Muscle layer of colon (tissue), 2 donors: Measurements from ENCODE around the gene CCDC57.

Source experiments
- H3K27ac ChIP-seq: one replicate; pipeline ENCODE4 v1.7.0; 2013; ENCODE audit warnings: low read depth, mild to moderate bottlenecking, low read length, moderate library complexity
- H3K27me3 ChIP-seq, 2 donors: one replicate each; pipeline ENCODE4 v1.7.0; 2013; ENCODE audit warnings: low read length in 2 of 2, mild to moderate bottlenecking in 2 of 2; ENCODE audit not compliant: insufficient read depth in 2 of 2, control insufficient read depth in 1 of 2
- H3K36me3 ChIP-seq: one replicate; pipeline ENCODE4 v1.7.0; 2013; ENCODE audit warnings: mild to moderate bottlenecking, low read length; ENCODE audit not compliant: insufficient read depth
- H3K4me1 ChIP-seq: one replicate; pipeline ENCODE4 v1.7.0; 2013; ENCODE audit warnings: mild to moderate bottlenecking, low read length; ENCODE audit not compliant: insufficient read depth
- H3K4me3 ChIP-seq, 2 donors: one replicate each; pipeline ENCODE4 v1.7.0; 2013; ENCODE audit warnings: low read length in 2 of 2, low read depth in 1 of 2, mild to moderate bottlenecking in 1 of 2, moderate library complexity in 1 of 2
- H3K9ac ChIP-seq: one replicate; pipeline ENCODE4 v1.7.0; 2013; ENCODE audit warnings: low read length
- H3K9me3 ChIP-seq: one replicate; pipeline ENCODE4 v1.7.0; 2013; ENCODE audit warnings: mild to moderate bottlenecking, low read length
- donor health status: abdominal sarcoma.
- donor health status: Adenocarcinoma of cecum.

Gene CCDC57

GRCh38 chr17:82106688-82107305 lies 105.8 kb downstream of the CCDC57 start:
- Histone ChIP-seq H3K9me3 (no peaks in the 10 kb centered on the region), H3K4me1 (peaks cover 15% of the 10 kb centered on the region), H3K9ac (no peak overlapping the region), H3K36me3 (no peaks in the 10 kb centered on the region), H3K27me3 (no peaks in the 10 kb centered on the region), H3K4me3 (no peak overlapping the region), H3K27ac (no peak overlapping the region)

- Histone ChIP-seq H3K27ac (no peak overlapping the region), H3K4me3 (no peak overlapping the region), H3K27me3 (no peaks in the 10 kb centered on the region), H3K9me3 (no peaks in the 10 kb centered on the region), H3K36me3 (no peaks in the 10 kb centered on the region), H3K9ac (no peak overlapping the region), H3K4me1 (peaks cover 21% of the 10 kb centered on the region)
Measured at GRCh38 chr17:82105882-82106687, 106.6 kb downstream of the CCDC57 start.

DNA sequence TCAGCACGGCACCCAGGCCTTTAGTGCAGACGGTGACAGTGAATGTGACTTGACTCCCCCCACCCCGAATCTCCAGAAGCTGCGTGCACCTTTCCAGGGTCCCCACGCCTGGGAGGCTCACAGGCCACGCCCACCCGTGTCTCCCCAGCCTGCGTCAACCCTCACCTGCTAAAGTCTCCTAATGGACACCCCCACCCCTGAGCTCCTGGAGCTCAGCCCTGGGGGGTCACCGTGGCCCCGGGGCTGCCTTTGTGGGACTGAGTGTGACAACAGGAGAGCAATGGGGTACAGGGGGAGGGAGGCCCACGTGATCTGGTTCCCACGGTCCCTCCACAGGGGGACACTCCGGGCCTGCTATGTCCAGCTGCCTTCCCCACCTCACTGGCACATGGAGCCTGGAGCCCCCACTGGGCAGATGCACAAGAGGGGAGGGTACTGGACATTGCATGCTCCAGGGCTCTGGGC lies 107.2 kb downstream of the CCDC57 start:
- H3K9me3 ChIP-seq = no peaks in the 10 kb centered on the region
- H3K27ac ChIP-seq = no peak overlapping the region
- H3K36me3 ChIP-seq = no peaks in the 10 kb centered on the region
- H3K4me1 ChIP-seq = peaks cover 23% of the 10 kb centered on the region
- H3K27me3 ChIP-seq = no peaks in the 10 kb centered on the region
- H3K4me3 ChIP-seq = no peak overlapping the region
- no peak overlapping the region for H3K9ac ChIP-seq

- Histone ChIP-seq H3K36me3 (no peaks in the 10 kb centered on the region), H3K4me1 (peaks cover 23% of the 10 kb centered on the region), H3K9ac (no peak overlapping the region), H3K27me3 (no peaks in the 10 kb centered on the region), H3K9me3 (no peaks in the 10 kb centered on the region), H3K4me3 (no peak overlapping the region), H3K27ac (no peak overlapping the region)
Measured at GRCh38 chr17:82104797-82105416, 107.7 kb downstream of the CCDC57 start.

DNA sequence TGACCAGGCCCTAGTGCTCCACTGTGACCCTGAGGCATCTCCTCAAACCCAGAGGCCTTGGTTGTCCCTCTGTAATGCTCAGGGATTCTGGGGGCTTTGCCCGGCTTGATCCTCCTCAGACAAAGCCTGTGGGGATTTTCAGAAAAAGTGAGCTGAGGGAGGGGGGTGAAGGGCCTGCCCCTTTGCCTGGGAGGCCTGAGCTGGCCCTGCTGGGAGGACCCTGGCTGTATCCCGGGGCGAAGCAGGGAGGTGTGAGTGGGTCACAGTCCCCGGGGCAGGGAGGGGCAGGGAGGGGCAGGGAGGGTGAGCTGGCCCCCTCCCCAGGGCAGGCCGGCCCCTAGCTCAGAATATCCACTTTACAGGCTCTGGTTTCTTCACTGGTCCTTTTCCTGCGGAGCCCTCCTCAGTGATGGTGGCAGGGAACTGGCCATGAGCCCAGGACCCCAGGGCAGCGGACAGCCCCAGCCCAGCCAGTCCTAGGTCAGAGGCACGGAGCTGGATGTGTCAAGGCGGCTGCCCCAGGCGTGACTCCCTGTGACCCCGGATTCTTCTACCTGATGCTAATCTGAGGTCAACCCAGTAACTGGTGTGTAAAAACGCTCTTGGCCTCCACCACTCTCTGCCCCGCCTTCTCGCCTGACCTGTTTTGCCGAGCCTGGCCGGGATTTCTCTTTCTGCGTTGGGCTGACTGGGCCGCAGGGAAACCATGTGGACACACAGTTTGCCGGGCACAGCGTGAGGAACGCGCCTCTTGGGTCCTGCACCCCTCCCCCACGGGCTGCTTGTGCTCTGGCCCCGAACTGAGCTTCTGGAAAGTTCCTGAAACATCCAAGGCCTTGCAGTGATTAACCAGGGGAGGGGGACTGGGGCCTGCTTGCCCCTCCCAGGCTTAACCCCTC lies 108.8 kb downstream of the CCDC57 start:
- Histone ChIP-seq H3K9me3 (no peaks in the 10 kb centered on the region), H3K9ac (no peak overlapping the region), H3K4me3 (no peak overlapping the region), H3K27ac (peak overlapping the region; percentile 52), H3K4me1 (peaks cover 31% of the 10 kb centered on the region), H3K27me3 (no peaks in the 10 kb centered on the region), H3K36me3 (no peaks in the 10 kb centered on the region)

GRCh38 chr17:82101767-82102679 lies 110.6 kb downstream of the CCDC57 start:
- no peaks in the 10 kb centered on the region for H3K36me3 ChIP-seq
- H3K27me3 ChIP-seq = no peaks in the 10 kb centered on the region
- peaks cover 33% of the 10 kb centered on the region for H3K4me1 ChIP-seq
- no peak overlapping the region for H3K27ac ChIP-seq
- no peak overlapping the region for H3K4me3 ChIP-seq
- H3K9ac ChIP-seq = no peak overlapping the region
- no peaks in the 10 kb centered on the region for H3K9me3 ChIP-seq

DNA sequence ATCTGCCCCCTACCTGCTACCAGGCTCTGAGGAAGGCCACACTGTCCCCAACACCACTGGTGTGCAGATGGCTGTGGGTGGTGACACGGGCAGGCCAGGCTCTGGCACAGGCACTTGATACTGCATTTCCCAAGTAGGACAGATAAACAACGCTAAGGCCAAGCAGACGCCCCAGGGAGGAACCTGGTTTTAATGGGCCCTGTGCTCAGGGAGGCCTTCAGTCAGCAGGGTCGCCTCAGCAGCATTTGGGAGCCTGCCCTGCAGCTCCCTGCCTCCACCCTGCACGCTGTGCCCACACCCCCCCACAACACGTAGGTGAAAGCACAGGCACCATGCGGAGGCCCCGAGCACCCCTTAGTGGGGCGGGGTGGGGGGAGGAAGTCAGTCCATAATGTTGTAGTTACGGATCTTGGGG lies 111.3 kb downstream of the CCDC57 start:
- Histone ChIP-seq H3K9me3 (no peaks in the 10 kb centered on the region), H3K27ac (no peak overlapping the region), H3K36me3 (no peaks in the 10 kb centered on the region), H3K4me1 (peaks cover 39% of the 10 kb centered on the region), H3K4me3 (no peak overlapping the region), H3K27me3 (no peaks in the 10 kb centered on the region), H3K9ac (no peak overlapping the region)

- Histone ChIP-seq H3K27ac (no peak overlapping the region), H3K36me3 (no peaks in the 10 kb centered on the region), H3K9me3 (no peaks in the 10 kb centered on the region), H3K27me3 (no peaks in the 10 kb centered on the region), H3K9ac (no peak overlapping the region), H3K4me3 (no peak overlapping the region), H3K4me1 (peaks cover 38% of the 10 kb centered on the region)
Measured at GRCh38 chr17:82100502-82101298, 111.9 kb downstream of the CCDC57 start.

DNA sequence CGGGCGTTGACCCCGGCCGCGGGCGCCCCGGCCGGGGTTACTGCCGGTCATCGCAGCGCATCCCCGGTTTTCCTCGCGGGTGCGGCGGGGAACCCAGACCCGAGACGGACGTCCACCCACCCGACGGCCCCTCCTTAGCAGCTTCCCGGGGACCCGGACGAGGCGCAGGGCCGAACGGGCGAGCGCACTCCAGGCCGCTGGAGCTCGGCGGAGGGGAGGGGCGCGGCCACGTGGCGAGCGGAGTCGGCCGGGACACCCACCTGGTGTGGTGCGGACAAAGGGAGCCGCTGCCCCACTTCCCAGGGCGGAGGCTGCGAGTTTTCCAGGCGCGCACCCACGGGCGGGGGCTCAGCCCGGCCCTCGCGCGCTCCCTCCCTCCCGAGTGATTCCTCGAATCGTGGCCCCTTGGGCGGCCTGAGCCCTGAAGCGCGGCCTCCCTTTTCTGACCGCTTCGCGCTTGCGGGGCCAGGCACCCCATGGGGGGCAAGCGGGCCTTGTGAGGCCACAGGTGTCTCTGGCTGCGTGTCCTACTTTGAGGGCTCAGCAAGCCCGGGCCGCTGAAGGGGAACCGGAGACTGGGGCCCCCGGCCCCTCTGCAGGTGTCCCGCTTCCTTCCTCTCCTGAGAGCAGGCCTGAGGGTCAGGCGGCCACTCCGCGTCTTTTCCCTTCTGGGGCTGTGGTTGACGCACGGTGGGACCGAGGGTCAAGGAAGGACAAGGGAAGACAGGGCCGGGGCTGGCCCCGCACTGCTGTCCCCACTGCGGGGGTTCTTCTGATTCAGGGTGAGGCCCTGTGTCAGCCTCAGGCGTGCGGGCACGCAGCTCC lies 113.5 kb downstream of the CCDC57 start:
- Histone ChIP-seq H3K9me3 (no peaks in the 10 kb centered on the region), H3K9ac (no peak overlapping the region), H3K36me3 (peaks cover 5% of the 10 kb centered on the region), H3K27me3 (no peaks in the 10 kb centered on the region), H3K27ac (peak overlapping the region; percentile 95), H3K4me3 (peak overlapping the region; percentile 66 to 74), H3K4me1 (peaks cover 36% of the 10 kb centered on the region)
